GM18526 (cell line): ENCODE results near the gene BTNL8.

Experiments
- POLR2A ChIP-seq: IDR thresholded peaks from 3 replicates; pipeline ENCODE4 v1.6.1; 2011; ENCODE audit not compliant: insufficient read length; ENCODE audit errors: extremely low read depth

The BTNL8 gene

GRCh38 chr5:180977852-180978251 lies 78.9 kb downstream of the BTNL8 start:
- no peak for TF ChIP-seq POLR2A

DNA sequence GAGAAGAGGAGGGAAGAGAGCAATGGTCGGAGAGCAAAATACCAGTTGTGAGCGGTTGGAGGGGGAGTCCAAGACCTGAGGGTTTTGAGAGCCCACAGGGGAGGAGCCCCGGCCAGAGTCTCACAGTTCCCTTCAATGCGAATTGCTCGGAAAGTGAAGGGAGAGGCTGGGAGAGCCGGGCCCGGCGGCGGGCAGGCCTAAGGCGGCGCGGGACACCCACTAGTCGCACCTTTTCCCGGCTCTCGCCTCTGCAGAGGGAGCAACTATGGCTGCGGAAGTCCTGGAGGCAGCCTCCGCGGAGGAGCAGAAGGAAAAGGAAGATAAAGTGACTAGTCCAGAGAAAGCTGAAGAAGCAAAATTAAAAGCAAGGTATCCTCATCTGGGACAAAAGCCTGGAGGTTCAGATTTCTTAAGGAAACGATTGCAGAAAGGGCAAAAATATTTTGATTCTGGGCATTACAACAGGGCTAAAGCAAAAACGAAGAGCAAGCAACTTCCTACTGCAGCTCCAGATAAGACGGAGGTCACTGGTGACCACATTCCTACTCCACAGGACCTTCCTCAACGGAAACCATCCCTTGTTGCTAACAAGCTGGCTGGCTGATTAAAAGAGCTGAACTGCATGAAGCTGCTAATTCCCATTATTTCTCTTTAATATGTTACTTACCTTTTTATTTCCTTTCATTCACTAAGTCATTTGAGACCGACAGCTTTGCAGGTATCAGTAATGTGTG lies 83.2 kb downstream of the BTNL8 start:
- no peak for TF ChIP-seq POLR2A

- TF ChIP-seq POLR2A = no peak
Observed at GRCh38 chr5:180988016-180988415, 89.1 kb downstream of the BTNL8 start.

GRCh38 chr5:180988592-180988991 lies 89.6 kb downstream of the BTNL8 start, which contains the start of gene BTNL3:
Gene BTNL3 (plus strand): TSS chr5:180988846. CDS start chr5:180989029, 183 bp downstream.
- no peak for TF ChIP-seq POLR2A

DNA sequence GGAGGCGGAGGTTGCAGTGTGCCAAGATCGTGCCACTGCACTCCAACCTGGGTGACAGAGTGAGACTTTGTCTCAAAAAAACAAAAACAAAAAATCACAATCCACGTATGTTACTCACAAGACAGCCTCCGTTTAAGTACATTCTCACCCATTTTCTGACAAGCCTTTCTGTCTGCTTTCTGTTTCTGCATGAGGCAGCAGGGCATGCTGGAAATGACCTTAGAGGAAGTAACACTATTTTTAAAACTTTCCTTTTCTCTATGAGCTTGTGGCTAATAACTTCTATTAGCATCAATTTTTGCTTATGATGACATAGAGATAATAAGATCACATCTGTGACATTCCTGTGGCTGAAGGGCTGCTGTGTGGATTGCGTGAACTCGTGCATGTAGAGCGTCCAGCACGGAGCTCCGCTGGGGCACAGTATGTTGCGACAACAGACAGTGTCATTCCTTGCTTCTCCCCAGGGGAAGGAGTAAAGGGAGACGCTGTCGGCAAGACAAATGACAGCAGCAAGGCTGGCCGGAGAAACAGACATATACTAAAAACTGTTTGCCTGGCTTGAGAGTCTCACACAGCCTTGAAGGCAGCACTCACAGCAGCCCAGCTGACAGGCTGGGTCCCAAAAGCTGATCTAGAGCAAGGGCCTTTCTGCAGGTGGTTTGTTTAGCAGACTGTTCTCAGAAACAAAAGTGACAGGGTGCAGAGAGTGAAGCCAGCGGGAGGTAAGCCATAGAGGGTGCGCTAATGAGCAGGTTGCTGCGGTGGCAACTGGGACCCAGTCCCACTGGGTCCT lies 91.3 kb downstream of the BTNL8 start:
- no peak for TF ChIP-seq POLR2A

GRCh38 chr5:180990882-180991242 lies 91.9 kb downstream of the BTNL8 start:
- no peak for TF ChIP-seq POLR2A
